ENCODE results near the gene LSM11. TPM values are rescaled to one million over a fixed set of nuclear protein-coding genes. Genes with fewer than 3 reads are reported as not detected.

Gene LSM11
- total and polyA plus RNA-seq, 12 donors, result 0.66 to 2.2 (median 1.6) TPM

DNA sequence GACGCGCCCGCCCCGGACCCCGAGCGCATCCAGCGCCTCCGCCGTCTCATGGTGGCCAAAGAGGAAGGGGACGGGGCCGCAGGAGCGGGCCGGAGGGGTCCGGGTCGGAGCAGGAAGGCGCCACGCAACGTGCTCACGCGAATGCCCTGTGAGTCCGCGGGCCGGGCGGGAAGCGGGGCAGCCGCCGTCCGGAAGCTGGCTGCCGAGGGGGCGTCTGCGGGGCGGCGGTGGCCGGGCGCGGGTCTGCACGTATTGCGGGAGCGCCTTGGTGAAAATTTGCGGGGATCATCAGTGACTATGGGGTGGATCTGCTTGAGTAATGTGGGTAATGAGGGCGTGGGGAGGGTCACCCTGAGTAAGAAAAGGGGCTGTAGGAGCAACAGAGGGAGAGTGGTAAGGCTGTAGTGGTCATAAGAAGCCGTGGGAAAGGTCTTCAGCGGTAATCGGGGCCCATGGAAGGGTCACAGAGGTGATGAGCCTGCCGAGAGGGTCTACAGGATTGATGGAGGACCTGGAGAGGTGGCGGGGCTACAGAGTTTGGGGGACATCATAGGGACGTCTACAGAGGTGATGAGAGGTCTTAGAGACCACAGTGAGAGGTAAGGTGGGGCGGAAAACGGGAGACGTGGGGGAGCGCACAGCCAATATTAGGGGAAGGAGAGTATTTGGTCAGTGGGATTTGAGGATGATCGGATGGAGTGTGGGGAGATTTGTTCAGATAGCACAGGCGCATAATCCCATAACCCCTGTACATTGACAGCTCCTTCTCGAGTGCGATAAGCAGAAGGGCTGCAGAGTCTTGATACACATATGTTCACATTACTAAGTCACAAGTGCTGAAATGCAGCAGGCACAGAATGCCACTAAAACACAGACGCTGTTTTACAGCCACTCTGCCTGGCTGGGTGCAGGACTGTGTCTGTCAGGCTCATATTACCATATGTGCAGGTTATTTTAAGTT lies 819 bp downstream of the LSM11 start:
- intact Hi-C loops (cut with DNase I), result loop anchor here in 1 of 10 donors (5.0 kb wide), 1 partner anchor 417 kb away; no protein-coding TSS in a partner anchor
- peak overlapping the region; percentile 68 to 97 (median 84) for H3K4me3 ChIP-seq
- no peaks in the 10 kb centered on the region for H3K27me3 ChIP-seq
- ATAC-seq (peak in 5 of 8 donors; percentile 1 to 22 (median 2)), DNase-seq (peak; percentile 13 to 41)
- peaks cover 0 to 20% (median 12%) of the 10 kb centered on the region in 9 donors for H3K4me1 ChIP-seq
- 4 to 5% methylated on average over 55 to 56 of the region's 56 CpGs for WGBS, 2 donors
- peak overlapping the region in 7 of 10 donors; percentile 35 to 86 (median 52) for H3K27ac ChIP-seq
- peaks cover 0 to 8% (median 0%) of the 10 kb centered on the region in 9 donors for H3K36me3 ChIP-seq
- no peaks in the 10 kb centered on the region for H3K9me3 ChIP-seq
- TF ChIP-seq, protein P1, sequence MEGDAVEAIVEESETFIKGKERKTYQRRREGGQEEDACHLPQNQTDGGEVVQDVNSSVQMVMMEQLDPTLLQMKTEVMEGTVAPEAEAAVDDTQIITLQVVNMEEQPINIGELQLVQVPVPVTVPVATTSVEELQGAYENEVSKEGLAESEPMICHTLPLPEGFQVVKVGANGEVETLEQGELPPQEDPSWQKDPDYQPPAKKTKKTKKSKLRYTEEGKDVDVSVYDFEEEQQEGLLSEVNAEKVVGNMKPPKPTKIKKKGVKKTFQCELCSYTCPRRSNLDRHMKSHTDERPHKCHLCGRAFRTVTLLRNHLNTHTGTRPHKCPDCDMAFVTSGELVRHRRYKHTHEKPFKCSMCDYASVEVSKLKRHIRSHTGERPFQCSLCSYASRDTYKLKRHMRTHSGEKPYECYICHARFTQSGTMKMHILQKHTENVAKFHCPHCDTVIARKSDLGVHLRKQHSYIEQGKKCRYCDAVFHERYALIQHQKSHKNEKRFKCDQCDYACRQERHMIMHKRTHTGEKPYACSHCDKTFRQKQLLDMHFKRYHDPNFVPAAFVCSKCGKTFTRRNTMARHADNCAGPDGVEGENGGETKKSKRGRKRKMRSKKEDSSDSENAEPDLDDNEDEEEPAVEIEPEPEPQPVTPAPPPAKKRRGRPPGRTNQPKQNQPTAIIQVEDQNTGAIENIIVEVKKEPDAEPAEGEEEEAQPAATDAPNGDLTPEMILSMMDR (IDR thresholded peaks at IDR 0.05), result no peak

DNA sequence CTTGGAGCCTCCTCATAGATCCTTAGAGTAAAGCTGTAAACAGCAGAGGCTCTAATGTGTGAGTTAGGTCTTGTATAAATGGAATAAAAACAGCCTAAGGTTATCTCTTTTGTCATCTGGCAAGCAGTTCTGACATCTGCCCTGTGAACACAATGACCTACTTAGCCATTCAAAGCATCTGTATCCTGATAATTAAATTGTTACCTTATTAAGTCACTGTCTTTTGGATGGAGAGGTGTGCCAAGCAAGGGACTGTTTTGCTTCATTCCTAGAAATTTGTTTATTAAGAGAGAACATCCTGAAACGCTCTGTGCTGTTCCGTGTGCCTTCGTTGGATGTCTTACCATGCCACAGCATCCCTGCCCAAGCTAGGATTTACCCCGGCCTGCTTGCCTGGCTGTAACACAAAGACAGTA lies 1.5 kb downstream of the LSM11 start:
- Histone ChIP-seq H3K9me3 (no peaks in the 10 kb centered on the region), H3K4me3 (peak overlapping the region in 7 of 10 donors; percentile 68 to 97 (median 85)), H3K27me3 (no peaks in the 10 kb centered on the region), H3K36me3 (peaks cover 0 to 1% (median 0%) of the 10 kb centered on the region in 9 donors), H3K27ac (no peak overlapping the region), H3K4me1 (peaks cover 0 to 20% (median 12%) of the 10 kb centered on the region in 9 donors)
- intact Hi-C loops (cut with DNase I), result no loop called here
- WGBS, 2 donors, result 67 to 84% methylated on average over 4 of the region's 4 CpGs
- TF ChIP-seq, protein P1 (IDR thresholded peaks at IDR 0.05), result no peak
- ATAC-seq (no peak), DNase-seq (no peak)

DNA sequence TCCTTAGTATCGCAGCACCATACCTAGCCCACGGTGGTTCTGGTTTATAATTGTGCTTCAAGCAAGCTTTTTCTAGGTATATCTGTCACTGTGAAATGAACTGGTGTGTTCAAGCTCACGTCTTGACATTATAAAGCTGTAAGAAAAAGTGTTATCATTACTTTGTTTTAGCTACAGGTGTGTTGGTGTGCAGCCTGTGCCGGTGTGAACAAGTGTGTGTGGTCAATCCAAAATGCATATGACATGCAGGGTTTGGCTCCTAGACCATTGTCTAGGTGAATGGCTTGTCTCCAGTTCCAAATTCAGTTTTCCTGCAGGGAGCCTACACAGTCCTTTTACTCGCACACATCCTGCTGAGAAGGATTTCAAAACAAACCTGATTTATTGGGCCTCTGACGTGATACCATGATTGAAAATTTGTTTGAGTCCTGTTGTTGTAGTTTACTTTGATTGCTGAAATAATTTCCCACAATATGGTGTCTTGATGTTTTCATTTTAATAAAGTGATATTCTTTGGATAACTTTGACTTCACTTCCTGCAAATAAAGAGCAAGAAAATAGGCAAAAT lies 3.7 kb downstream of the LSM11 start:
- DNase-seq (no peak), ATAC-seq (no peak)
- Histone ChIP-seq H3K27me3 (no peaks in the 10 kb centered on the region), H3K27ac (no peak overlapping the region), H3K4me3 (no peak overlapping the region), H3K36me3 (peaks cover 0 to 11% (median 3%) of the 10 kb centered on the region in 9 donors), H3K9me3 (no peaks in the 10 kb centered on the region), H3K4me1 (peaks cover 0 to 20% (median 12%) of the 10 kb centered on the region in 9 donors)
- intact Hi-C loops (cut with DNase I), result no loop called here
- TF ChIP-seq, protein P1 (IDR thresholded peaks at IDR 0.05), result no peak
- WGBS, 2 donors, result 85 to 88% methylated on average over 6 of the region's 6 CpGs
